ENCODE measurements around the gene MIEF2. TPM values are rescaled to one million over a fixed set of nuclear protein-coding genes. Genes with fewer than 3 reads are reported as not detected.

MIEF2 gene
- total RNA-seq, 1 experiment from 2014 or later = 17.5 TPM

GRCh38 chr17:18261146-18261515 is 669 bp downstream of the MIEF2 start:
- POLR2A ChIA-PET (ENCODE audit: unreplicated experiment) = interaction anchor here (0.6 kb wide), 1 partner anchor 52 kb away, joined by 4 read pairs; no protein-coding TSS in a partner anchor
- peak overlapping the region; percentile 71 for H3K9ac ChIP-seq (ENCODE audit: low read length)
- no TSS peak for BruUV-seq (replicated peaks)
- no peaks in the 10 kb centered on the region for H3K9me2 ChIP-seq (replicated peaks; ENCODE audit: low read length)
- DNase-seq (peak; percentile 79), ATAC-seq (peak; percentile 30)
- H3K27me3 ChIP-seq (ENCODE audit: low read length) = no peaks in the 10 kb centered on the region
- TF ChIP-seq EZH2 (IDR thresholded peaks at IDR 0.05; ENCODE audit: low read length, unreplicated experiment) (no peak), CTCF (conservative IDR thresholded peaks at IDR 0.05; ENCODE audit: low read depth, low read length) (no peak), EZH2phosphoT487 (IDR thresholded peaks at IDR 0.05; ENCODE audit: borderline replicate concordance, low read length) (no peak)
- H3K79me2 ChIP-seq (ENCODE audit: low read length) = peaks cover 43% of the 10 kb centered on the region
- peak overlapping the region; percentile 88 for H2AFZ ChIP-seq (ENCODE audit: low read length)
- peaks cover 4% of the 10 kb centered on the region; the same call in 1 of the 2 replicates for H4K20me1 ChIP-seq (ENCODE audit: low read length)
- intact Hi-C loops (cut with micrococcal nuclease) = no loop called here
- peak overlapping the region; percentile 49 for H3K27ac ChIP-seq (ENCODE audit: low read length)
- H3K4me3 ChIP-seq (ENCODE audit: low read length) = peak overlapping the region; percentile 82
- CTCF ChIA-PET = no interaction called here
- H3F3A ChIP-seq (ENCODE audit: low read length, unreplicated experiment) = no peaks in the 10 kb centered on the region
- H3K36me3 ChIP-seq (ENCODE audit: low read depth, low read length) = peaks cover 7% of the 10 kb centered on the region; the same call in 1 of the 2 replicates
- H3K4me2 ChIP-seq (ENCODE audit: low read length) = peak overlapping the region; percentile 92
- no peaks in the 10 kb centered on the region for H3K9me3 ChIP-seq (ENCODE audit: low read length)
- peaks cover 35% of the 10 kb centered on the region for H3K4me1 ChIP-seq (ENCODE audit: insufficient read depth, low read length)

- Histone ChIP-seq H3K4me2 (ENCODE audit: low read length) (peak overlapping the region; percentile 92), H3K4me3 (ENCODE audit: low read length) (peak overlapping the region; percentile 82), H3K79me2 (ENCODE audit: low read length) (peaks cover 37% of the 10 kb centered on the region), H3K36me3 (ENCODE audit: low read depth, low read length) (peaks cover 2% of the 10 kb centered on the region; the same call in 1 of the 2 replicates), H4K20me1 (ENCODE audit: low read length) (peaks cover 3% of the 10 kb centered on the region; the same call in 1 of the 2 replicates), H3K9me3 (ENCODE audit: low read length) (no peaks in the 10 kb centered on the region), H3K27ac (ENCODE audit: low read length) (no peak overlapping the region), H3K27me3 (ENCODE audit: low read length) (no peaks in the 10 kb centered on the region), H3K4me1 (ENCODE audit: insufficient read depth, low read length) (peaks cover 32% of the 10 kb centered on the region), H3K9me2 (replicated peaks; ENCODE audit: low read length) (no peaks in the 10 kb centered on the region), H2AFZ (ENCODE audit: low read length) (no peak overlapping the region), H3K9ac (ENCODE audit: low read length) (peak overlapping the region; percentile 71; the same call in 1 of the 2 replicates), H3F3A (ENCODE audit: low read length, unreplicated experiment) (no peaks in the 10 kb centered on the region)
- DNase-seq (no peak), ATAC-seq (no peak)
- CTCF ChIA-PET = no interaction called here
- TF ChIP-seq EZH2phosphoT487 (IDR thresholded peaks at IDR 0.05; ENCODE audit: borderline replicate concordance, low read length) (no peak), EZH2 (IDR thresholded peaks at IDR 0.05; ENCODE audit: low read length, unreplicated experiment) (no peak), CTCF (conservative IDR thresholded peaks at IDR 0.05; ENCODE audit: low read depth, low read length) (no peak)
- BruUV-seq (replicated peaks) = no TSS peak
- POLR2A ChIA-PET (ENCODE audit: unreplicated experiment) = interaction anchor here (0.6 kb wide), 1 partner anchor 52 kb away, joined by 4 read pairs; no protein-coding TSS in a partner anchor
- intact Hi-C loops (cut with micrococcal nuclease) = no loop called here
These were observed 1.2 kb downstream of the MIEF2 start for GRCh38 chr17:18261659-18262058.

- Histone ChIP-seq H3K9me2 (replicated peaks; ENCODE audit: low read length) (no peaks in the 10 kb centered on the region), H4K20me1 (ENCODE audit: low read length) (no peaks in the 10 kb centered on the region), H3K36me3 (ENCODE audit: low read depth, low read length) (no peaks in the 10 kb centered on the region), H3K79me2 (ENCODE audit: low read length) (peaks cover 33% of the 10 kb centered on the region), H3K9ac (ENCODE audit: low read length) (no peak overlapping the region), H3K9me3 (ENCODE audit: low read length) (no peaks in the 10 kb centered on the region), H3K27ac (ENCODE audit: low read length) (no peak overlapping the region), H3K27me3 (ENCODE audit: low read length) (no peaks in the 10 kb centered on the region), H3F3A (ENCODE audit: low read length, unreplicated experiment) (no peaks in the 10 kb centered on the region), H2AFZ (ENCODE audit: low read length) (no peak overlapping the region), H3K4me3 (ENCODE audit: low read length) (peak overlapping the region; percentile 82; the same call in 1 of the 2 replicates), H3K4me2 (ENCODE audit: low read length) (peak overlapping the region; percentile 92), H3K4me1 (ENCODE audit: insufficient read depth, low read length) (peaks cover 27% of the 10 kb centered on the region)
- no TSS peak for BruUV-seq (replicated peaks)
- intact Hi-C loops (cut with micrococcal nuclease) = no loop called here
- ChIA-PET POLR2A (ENCODE audit: unreplicated experiment) (no interaction called here), CTCF (no interaction called here)
- DNase-seq = no peak
- no peak for TF ChIP-seq CTCF (conservative IDR thresholded peaks at IDR 0.05; ENCODE audit: low read depth, low read length)
- no peak for TF ChIP-seq EZH2phosphoT487 (IDR thresholded peaks at IDR 0.05; ENCODE audit: borderline replicate concordance, low read length)
- no peak for TF ChIP-seq EZH2 (IDR thresholded peaks at IDR 0.05; ENCODE audit: low read length, unreplicated experiment)
- ATAC-seq = no peak
These were observed 1.6 kb downstream of the MIEF2 start for GRCh38 chr17:18262111-18262510.

All from PC-3 (cell line).